HCT116 (cell line): ENCODE results near the gene FTHL17. TPM values are rescaled to one million over a fixed set of nuclear protein-coding genes. Genes with fewer than 3 reads are reported as not detected.

Experiments used
- ATAC-seq: fragments of 200-7000 bp; cut with Tn5 transposase; 2 replicates; pipeline ENCODE4 v1.9.1; 2020; ENCODE audit warnings: mild to moderate bottlenecking, moderate library complexity
- BruUV-seq: library from RNA; stranded (reverse); fragments of 400-500 nt; replicated peaks from 2 replicates; lab custom pipeline; 2021; lab: Mats Ljungman, UMichigan
- CTCF ChIA-PET: fragments of 300-600 bp; sonication (Branson Sonifier 250); formaldehyde crosslinking; loops from one replicate; lab custom pipeline; 2021; ENCODE audit warnings: antibody characterized with exemption; lab: Charles Lee
- POLR2A ChIA-PET: fragments of 300-600, 350-600 bp; sonication (Branson Sonifier 250); formaldehyde crosslinking; loops from one replicate; lab custom pipeline; 2021; ENCODE audit warnings: antibody characterized with exemption; lab: Charles Lee
- RAD21 ChIA-PET, 2 experiments: fragments of 300-600 bp; sonication (Branson Sonifier 250); formaldehyde crosslinking; loops; one replicate each; lab custom pipeline; 2023; ENCODE audit warnings: low total read pairs in 2 of 2; ENCODE audit not compliant: uncharacterized antibody in 2 of 2, unreplicated experiment in 2 of 2, low non-redundant PET in 1 of 2; lab: Charles Lee
- DNase-seq: peaks from one replicate; pipeline ENCODE4 v3.0.0-alpha.2; 2010; ENCODE audit warnings: low read depth, low spot score
- H2AFZ ChIP-seq: fragments of 200-600 bp; shearing (Covaris generic), sonication (generic); 2 replicates; pipeline ENCODE4 v1.6.1; 2017; ENCODE audit warnings: low read depth, mixed run types, mixed read lengths, antibody characterized with exemption, low read length; ENCODE audit not compliant: poor library complexity, severe bottlenecking
- H3K27ac ChIP-seq: 2 replicates; pipeline ENCODE4 v1.5.1; 2012; ENCODE audit warnings: low read depth, low read length
- H3K27me3 ChIP-seq: fragments of 200-600 bp; sonication (generic); 2 replicates; pipeline ENCODE4 v1.6.1; 2016; ENCODE audit warnings: mixed run types, low read length, mixed read lengths; ENCODE audit not compliant: insufficient read depth
- H3K36me3 ChIP-seq, 2 experiments: fragments of 200-500 bp in 1 of 2; fragments of 200-600 bp in 1 of 2; sonication (Bioruptor generic) in 1 of 2; sonication (generic) in 1 of 2; 2 replicates each; pipeline versions ENCODE4 v1.5.1 to v1.6.1; 2014 to 2016; ENCODE audit warnings: low read length in 2 of 2, inconsistent platforms in 1 of 2, mixed read lengths in 1 of 2, mixed run types in 1 of 2; ENCODE audit not compliant: insufficient read depth in 2 of 2, control insufficient read depth in 1 of 2
- H3K4me1 ChIP-seq, 2 experiments: fragments of 200-600 bp in 1 of 2; sonication (generic) in 1 of 2; 2 replicates each; pipeline versions ENCODE4 v1.5.1 to v1.6.1; 2012 to 2017; ENCODE audit warnings: low read length in 2 of 2, inconsistent platforms in 1 of 2, mild to moderate bottlenecking in 1 of 2, mixed read lengths in 1 of 2, mixed run types in 1 of 2, moderate library complexity in 1 of 2; ENCODE audit not compliant: insufficient read depth in 2 of 2, control insufficient read depth in 1 of 2
- H3K4me2 ChIP-seq: fragments of 200-600 bp; sonication (generic); 2 replicates; pipeline ENCODE4 v1.6.1; 2017; ENCODE audit warnings: mixed run types, low read length, mixed read lengths
- H3K4me3 ChIP-seq, 2 experiments: fragments of 200-600 bp in 1 of 2; sonication (generic) in 1 of 2; replicated peaks in 1 of 2; 2 replicates each; pipeline ENCODE4 v1.5.1; 2011 to 2016; ENCODE audit warnings: low read length in 2 of 2, control low read depth in 1 of 2, low read depth in 1 of 2, mild to moderate bottlenecking in 1 of 2, mixed read lengths in 1 of 2, mixed run types in 1 of 2
- H3K79me2 ChIP-seq: fragments of 200-600 bp; sonication (generic); 2 replicates; pipeline ENCODE4 v1.6.1; 2017; ENCODE audit warnings: mild to moderate bottlenecking, mixed run types, low read length, moderate library complexity, mixed read lengths; ENCODE audit not compliant: insufficient read depth
- H3K9ac ChIP-seq: fragments of 200-600 bp; sonication (generic); 2 replicates; pipeline ENCODE4 v1.6.1; 2016; ENCODE audit warnings: low read length, mixed read lengths
- H3K9me2 ChIP-seq: fragments of 200-600 bp; sonication (generic), shearing (Covaris generic); 2 replicates; pipeline ENCODE4 v1.6.1; 2017; ENCODE audit warnings: mixed run types, mild to moderate bottlenecking, moderate library complexity; ENCODE audit not compliant: insufficient read depth
- H3K9me3 ChIP-seq, 2 experiments: fragments of 200-500 bp in 1 of 2; fragments of 200-600 bp in 1 of 2; sonication (Bioruptor generic) in 1 of 2; sonication (generic) in 1 of 2; 2 replicates each; pipeline ENCODE4 v1.6.1; 2014 to 2017; ENCODE audit warnings: low read length in 2 of 2, mixed read lengths in 2 of 2, inconsistent platforms in 1 of 2, low read depth in 1 of 2, mild to moderate bottlenecking in 1 of 2, mixed run types in 1 of 2, moderate library complexity in 1 of 2; ENCODE audit not compliant: control insufficient read depth in 1 of 2, insufficient read depth in 1 of 2
- H4K20me1 ChIP-seq: fragments of 200-600 bp; sonication (generic), shearing (Covaris generic); 2 replicates; pipeline ENCODE4 v1.6.1; 2017; ENCODE audit warnings: mixed run types, mild to moderate bottlenecking, moderate library complexity; ENCODE audit not compliant: insufficient read depth
- ATF3 ChIP-seq: IDR thresholded peaks from 2 replicates; pipeline ENCODE4 v1.6.1; 2012
- CBX3 ChIP-seq: IDR thresholded peaks from 2 replicates; pipeline ENCODE4 v1.6.1; 2012; ENCODE audit warnings: low read depth
- CEBPB ChIP-seq: IDR thresholded peaks from 2 replicates; pipeline ENCODE4 v1.6.1; 2012; ENCODE audit warnings: low read depth
- EZH2 ChIP-seq: fragments of 200-600 bp; sonication (generic); IDR thresholded peaks from 2 replicates; pipeline ENCODE4 v1.6.1; 2017; ENCODE audit warnings: antibody characterized with exemption, mixed run types
- FOSL1 ChIP-seq: IDR thresholded peaks from 2 replicates; pipeline ENCODE4 v1.6.1; 2012; ENCODE audit warnings: low read depth
- JUND ChIP-seq: IDR thresholded peaks from 2 replicates; pipeline ENCODE4 v1.6.1; 2012
- MAX ChIP-seq: IDR thresholded peaks from 2 replicates; pipeline ENCODE4 v1.6.1; 2012
- POLR2AphosphoS5 ChIP-seq: IDR thresholded peaks from 2 replicates; pipeline ENCODE4 v1.6.1; 2011; ENCODE audit warnings: mild to moderate bottlenecking, low read depth, low read length, moderate library complexity
- REST ChIP-seq: IDR thresholded peaks from 2 replicates; pipeline ENCODE4 v1.6.1; 2012; ENCODE audit warnings: low read depth
- SIN3A ChIP-seq: IDR thresholded peaks from 2 replicates; pipeline ENCODE4 v1.6.1; 2012; ENCODE audit warnings: low read depth
- SP1 ChIP-seq: IDR thresholded peaks from 2 replicates; pipeline ENCODE4 v1.6.1; 2012; ENCODE audit warnings: low read depth
- SRF ChIP-seq: IDR thresholded peaks from 2 replicates; pipeline ENCODE4 v1.6.1; 2012; ENCODE audit warnings: low read depth
- TCF7L2 ChIP-seq: IDR thresholded peaks from 2 replicates; pipeline ENCODE4 v1.7.0; 2011; ENCODE audit warnings: borderline replicate concordance, inconsistent platforms; ENCODE audit not compliant: insufficient read depth, insufficient read length; ENCODE audit errors: extremely low read depth
- YY1 ChIP-seq: IDR thresholded peaks from 2 replicates; pipeline ENCODE4 v1.6.1; 2011; ENCODE audit warnings: low read length, low read depth, moderate library complexity, mild to moderate bottlenecking; ENCODE audit not compliant: insufficient replicate concordance; ENCODE audit errors: extremely low read depth
- ZFX ChIP-seq: fragments of 450-650 bp; IDR thresholded peaks from 2 replicates; pipeline ENCODE4 v1.6.1; 2017
- ZNF274 ChIP-seq: fragments of 200-500 bp; sonication (Bioruptor generic); IDR thresholded peaks from 2 replicates; pipeline ENCODE4 v1.6.1; 2014; ENCODE audit warnings: mild to moderate bottlenecking, low read depth, low read length, inconsistent platforms
- intact Hi-C: fragments of 100-400 bp; cut with micrococcal nuclease; formaldehyde crosslinking; loops from 2 replicates; pipeline ENCODE4 v1.10.0; 2022
- total RNA-seq: library from RNA; stranded (reverse); gene quantifications from one replicate; pipeline ENCODE4 v1.2.1, GENCODE V29; 2021; ENCODE audit not compliant: unreplicated experiment

FTHL17 gene
- total RNA-seq, 1 experiment from 2014 or later, result not detected

- Histone ChIP-seq H3K4me1 (no peaks in the 10 kb centered on the region), H4K20me1 (no peaks in the 10 kb centered on the region), H3K4me3 (no peak overlapping the region), H3K4me2 (no peak overlapping the region), H3K27ac (no peak overlapping the region), H3K79me2 (no peaks in the 10 kb centered on the region), H3K9me3 (no peaks in the 10 kb centered on the region), H3K9ac (no peak overlapping the region), H3K36me3 (no peaks in the 10 kb centered on the region), H3K27me3 (no peaks in the 10 kb centered on the region), H2AFZ (no peak overlapping the region), H3K9me2 (no peaks in the 10 kb centered on the region)
- no peak for ATAC-seq
- ChIA-PET POLR2A (no interaction called here), CTCF (no interaction called here), RAD21 (no interaction called here)
- DNase-seq, result no peak
- TF ChIP-seq ZNF274 (no peak), CEBPB (no peak), EZH2 (no peak), REST (no peak), JUND (no peak), FOSL1 (no peak), CBX3 (no peak), ATF3 (no peak), ZFX (no peak), SIN3A (no peak), YY1 (no peak), SRF (no peak), TCF7L2 (no peak), POLR2AphosphoS5 (no peak), MAX (no peak), SP1 (no peak)
- intact Hi-C loops, result no loop called here
- no TSS peak for BruUV-seq
These were observed 14.6 kb downstream of the FTHL17 start for GRCh38 chrX:31057291-31057690.
